ENCODE results near the gene PLN.

Gene PLN

GRCh38 chr6:118502169-118502568 is 45.9 kb upstream of the PLN start:
- Histone ChIP-seq H3K23ac (ENCODE audit: low read length) (no peak overlapping the region), H3K18ac (ENCODE audit: low read length) (no peak overlapping the region), H2AK5ac (ENCODE audit: low read length) (no peak overlapping the region), H4K12ac (ENCODE audit: low read depth, low read length) (no peak overlapping the region), H3K79me1 (ENCODE audit: low read length) (no peaks in the 10 kb centered on the region), H3K4ac (ENCODE audit: low read depth, low read length) (no peak overlapping the region), H3K4me2 (ENCODE audit: low read length) (no peak overlapping the region), H3K9me3 (ENCODE audit: insufficient read depth, low read depth, low read length) (peaks cover 2% of the 10 kb centered on the region), H3K27me3 (ENCODE audit: insufficient read depth, low read length) (no peaks in the 10 kb centered on the region), H3K9ac (ENCODE audit: low read length) (no peak overlapping the region), H4K91ac (ENCODE audit: low read depth, low read length) (no peak overlapping the region), H3K79me2 (ENCODE audit: control insufficient read depth, insufficient read depth, low read length, poor library complexity) (no peaks in the 10 kb centered on the region), H3K27ac (ENCODE audit: low read depth, low read length) (no peak overlapping the region), H2AFZ (ENCODE audit: insufficient read depth, low read length, poor library complexity) (no peak overlapping the region), H3K36me3 (ENCODE audit: control insufficient read depth in 1 of 2, insufficient read depth in 2 of 2, low read length in 2 of 2) (peaks cover 2 to 5% of the 10 kb centered on the region in 2 experiments), H2BK12ac (ENCODE audit: low read length) (no peak overlapping the region), H2BK120ac (ENCODE audit: insufficient read depth, low read length, poor library complexity) (no peak overlapping the region), H4K8ac (ENCODE audit: low read depth, low read length) (no peak overlapping the region), H2BK5ac (ENCODE audit: low read depth, low read length, poor library complexity) (no peak overlapping the region), H3K14ac (ENCODE audit: low read length) (no peak overlapping the region), H3K4me3 (ENCODE audit: low read depth, low read length) (no peak overlapping the region), H3K4me1 (ENCODE audit: control insufficient read depth in 1 of 2, insufficient read depth in 2 of 2, low read length in 2 of 2) (no peaks in the 10 kb centered on the region)
- DNase-seq, result no peak
- WGBS (ENCODE audit: extremely low coverage, insufficient coverage, insufficient read length), result no CpG with 5 or more reads among the region's 2 CpGs

GRCh38 chr6:118504611-118505010 is 43.5 kb upstream of the PLN start:
- H2BK12ac ChIP-seq (ENCODE audit: low read length), result no peak overlapping the region
- H4K8ac ChIP-seq (ENCODE audit: low read depth, low read length), result no peak overlapping the region
- no peak overlapping the region for H3K23ac ChIP-seq (ENCODE audit: low read length)
- no peak overlapping the region for H2BK120ac ChIP-seq (ENCODE audit: insufficient read depth, low read length, poor library complexity)
- DNase-seq, result no peak
- peaks cover 2 to 5% of the 10 kb centered on the region in 2 experiments for H3K36me3 ChIP-seq (ENCODE audit: control insufficient read depth in 1 of 2, insufficient read depth in 2 of 2, low read length in 2 of 2)
- no peak overlapping the region for H3K4ac ChIP-seq (ENCODE audit: low read depth, low read length)
- WGBS (ENCODE audit: extremely low coverage, insufficient coverage, insufficient read length), result no CpG with 5 or more reads among the region's 2 CpGs
- H4K12ac ChIP-seq (ENCODE audit: low read depth, low read length), result no peak overlapping the region
- no peaks in the 10 kb centered on the region for H3K27me3 ChIP-seq (ENCODE audit: insufficient read depth, low read length)
- no peak overlapping the region for H3K27ac ChIP-seq (ENCODE audit: low read depth, low read length)
- H2BK5ac ChIP-seq (ENCODE audit: low read depth, low read length, poor library complexity), result no peak overlapping the region
- no peak overlapping the region for H3K18ac ChIP-seq (ENCODE audit: low read length)
- no peak overlapping the region for H3K14ac ChIP-seq (ENCODE audit: low read length)
- H3K4me2 ChIP-seq (ENCODE audit: low read length), result no peak overlapping the region
- no peaks in the 10 kb centered on the region for H3K79me2 ChIP-seq (ENCODE audit: control insufficient read depth, insufficient read depth, low read length, poor library complexity)
- no peak overlapping the region for H4K91ac ChIP-seq (ENCODE audit: low read depth, low read length)
- no peak overlapping the region for H2AK5ac ChIP-seq (ENCODE audit: low read length)
- no peaks in the 10 kb centered on the region for H3K4me1 ChIP-seq (ENCODE audit: control insufficient read depth in 1 of 2, insufficient read depth in 2 of 2, low read length in 2 of 2)
- no peaks in the 10 kb centered on the region for H3K79me1 ChIP-seq (ENCODE audit: low read length)
- H3K4me3 ChIP-seq (ENCODE audit: low read depth, low read length), result no peak overlapping the region
- no peak overlapping the region for H2AFZ ChIP-seq (ENCODE audit: insufficient read depth, low read length, poor library complexity)
- H3K9ac ChIP-seq (ENCODE audit: low read length), result no peak overlapping the region
- peaks cover 2% of the 10 kb centered on the region for H3K9me3 ChIP-seq (ENCODE audit: insufficient read depth, low read depth, low read length)

- H2BK5ac ChIP-seq (ENCODE audit: low read depth, low read length, poor library complexity), result no peak overlapping the region
- no peak overlapping the region for H3K9ac ChIP-seq (ENCODE audit: low read length)
- H3K36me3 ChIP-seq (ENCODE audit: control insufficient read depth in 1 of 2, insufficient read depth in 2 of 2, low read length in 2 of 2), result peaks cover 2% of the 10 kb centered on the region in 2 experiments
- WGBS (ENCODE audit: extremely low coverage, insufficient coverage, insufficient read length), result no CpG with 5 or more reads among the region's 2 CpGs
- no peak overlapping the region for H2AK5ac ChIP-seq (ENCODE audit: low read length)
- H3K23ac ChIP-seq (ENCODE audit: low read length), result no peak overlapping the region
- no peaks in the 10 kb centered on the region for H3K79me1 ChIP-seq (ENCODE audit: low read length)
- no peak overlapping the region for H3K4ac ChIP-seq (ENCODE audit: low read depth, low read length)
- no peak overlapping the region for H3K18ac ChIP-seq (ENCODE audit: low read length)
- no peak overlapping the region for H3K4me3 ChIP-seq (ENCODE audit: low read depth, low read length)
- peaks cover 2% of the 10 kb centered on the region for H3K9me3 ChIP-seq (ENCODE audit: insufficient read depth, low read depth, low read length)
- H3K14ac ChIP-seq (ENCODE audit: low read length), result no peak overlapping the region
- no peak overlapping the region for H2BK120ac ChIP-seq (ENCODE audit: insufficient read depth, low read length, poor library complexity)
- H4K8ac ChIP-seq (ENCODE audit: low read depth, low read length), result no peak overlapping the region
- H2BK12ac ChIP-seq (ENCODE audit: low read length), result no peak overlapping the region
- H4K91ac ChIP-seq (ENCODE audit: low read depth, low read length), result no peak overlapping the region
- no peaks in the 10 kb centered on the region for H3K27me3 ChIP-seq (ENCODE audit: insufficient read depth, low read length)
- no peaks in the 10 kb centered on the region for H3K79me2 ChIP-seq (ENCODE audit: control insufficient read depth, insufficient read depth, low read length, poor library complexity)
- no peak overlapping the region for H3K27ac ChIP-seq (ENCODE audit: low read depth, low read length)
- no peaks in the 10 kb centered on the region for H3K4me1 ChIP-seq (ENCODE audit: control insufficient read depth in 1 of 2, insufficient read depth in 2 of 2, low read length in 2 of 2)
- no peak overlapping the region for H2AFZ ChIP-seq (ENCODE audit: insufficient read depth, low read length, poor library complexity)
- no peak overlapping the region for H4K12ac ChIP-seq (ENCODE audit: low read depth, low read length)
- no peak overlapping the region for H3K4me2 ChIP-seq (ENCODE audit: low read length)
- no peak for DNase-seq
These were observed 42.4 kb upstream of the PLN start for GRCh38 chr6:118505656-118506055.

- Histone ChIP-seq H3K4me2 (ENCODE audit: low read length) (no peak overlapping the region), H3K79me1 (ENCODE audit: low read length) (no peaks in the 10 kb centered on the region), H4K91ac (ENCODE audit: low read depth, low read length) (no peak overlapping the region), H2BK12ac (ENCODE audit: low read length) (no peak overlapping the region), H3K4me1 (ENCODE audit: control insufficient read depth in 1 of 2, insufficient read depth in 2 of 2, low read length in 2 of 2) (no peaks in the 10 kb centered on the region), H3K18ac (ENCODE audit: low read length) (no peak overlapping the region), H3K79me2 (ENCODE audit: control insufficient read depth, insufficient read depth, low read length, poor library complexity) (no peaks in the 10 kb centered on the region), H2BK120ac (ENCODE audit: insufficient read depth, low read length, poor library complexity) (no peak overlapping the region), H3K9ac (ENCODE audit: low read length) (no peak overlapping the region), H4K8ac (ENCODE audit: low read depth, low read length) (no peak overlapping the region), H3K14ac (ENCODE audit: low read length) (no peak overlapping the region), H2AK5ac (ENCODE audit: low read length) (no peak overlapping the region), H3K27me3 (ENCODE audit: insufficient read depth, low read length) (no peaks in the 10 kb centered on the region), H3K4ac (ENCODE audit: low read depth, low read length) (no peak overlapping the region), H3K4me3 (ENCODE audit: low read depth, low read length) (no peak overlapping the region), H3K9me3 (ENCODE audit: insufficient read depth, low read depth, low read length) (peaks cover under 1% of the 10 kb centered on the region), H3K36me3 (ENCODE audit: control insufficient read depth in 1 of 2, insufficient read depth in 2 of 2, low read length in 2 of 2) (no peaks in the 10 kb centered on the region), H2AFZ (ENCODE audit: insufficient read depth, low read length, poor library complexity) (no peak overlapping the region), H2BK5ac (ENCODE audit: low read depth, low read length, poor library complexity) (no peak overlapping the region), H4K12ac (ENCODE audit: low read depth, low read length) (no peak overlapping the region), H3K23ac (ENCODE audit: low read length) (no peak overlapping the region), H3K27ac (ENCODE audit: low read depth, low read length) (no peak overlapping the region)
- no CpG with 5 or more reads among the region's 5 CpGs for WGBS (ENCODE audit: extremely low coverage, insufficient coverage, insufficient read length)
- DNase-seq, result no peak
These were observed 41.9 kb upstream of the PLN start for GRCh38 chr6:118506071-118506638.

Measured in trophoblast cell (in vitro differentiated cells and primary cell).